Gastrocnemius medialis (tissue), 4 donors: ENCODE results near the gene HACL1. TPM values are rescaled to one million over a fixed set of nuclear protein-coding genes. Genes with fewer than 3 reads are reported as not detected.

Source experiments
- ATAC-seq, 2 donors: fragments of 150-250 bp; one replicate each; pipeline ENCODE4 v1.9.1; 2016
- DNase-seq, 2 donors: peaks; one replicate each; pipeline ENCODE4 v3.0.0-alpha.2; 2019
- H3K27ac ChIP-seq, 4 donors: fragments of 200-600 bp; sonication (generic); 1 replicate in 1 of 4; 2 replicates in 3 of 4; pipeline ENCODE4 v1.5.1; 2016 to 2018; ENCODE audit warnings: mild to moderate bottlenecking in 2 of 4, moderate library complexity in 1 of 4
- H3K27me3 ChIP-seq, 3 donors: fragments of 200-600 bp; sonication (generic) in 2 of 3; 1 replicate in 1 of 3; 2 replicates in 2 of 3; pipeline versions ENCODE4 v1.5.1 to v1.6.0; 2016 to 2019; ENCODE audit warnings: mild to moderate bottlenecking in 1 of 3, moderate library complexity in 1 of 3
- H3K36me3 ChIP-seq, 2 donors: fragments of 200-600 bp; sonication (generic) in 1 of 2; one replicate each; pipeline ENCODE4 v1.5.1; 2017 to 2018
- H3K4me1 ChIP-seq, 2 donors: fragments of 200-600 bp; sonication (generic) in 1 of 2; one replicate each; pipeline ENCODE4 v1.5.1; 2016 to 2017; ENCODE audit warnings: mild to moderate bottlenecking in 2 of 2
- H3K4me3 ChIP-seq, 4 donors: fragments of 200-600 bp; sonication (generic) in 3 of 4; 1 replicate in 1 of 4; 2 replicates in 3 of 4; pipeline ENCODE4 v1.5.1; 2016 to 2019; ENCODE audit warnings: mild to moderate bottlenecking in 2 of 4
- H3K9me3 ChIP-seq, 3 donors: fragments of 200-600 bp; sonication (generic) in 2 of 3; 1 replicate in 1 of 3; 2 replicates in 2 of 3; pipeline ENCODE4 v1.5.1; 2016 to 2019
- POLR2A ChIP-seq, 2 donors: fragments of 450-650 bp; IDR thresholded peaks; one replicate each; pipeline ENCODE4 v1.6.1; 2017; ENCODE audit warnings: antibody characterized with exemption in 2 of 2, mild to moderate bottlenecking in 2 of 2, moderate library complexity in 2 of 2
- in situ Hi-C, 4 donors: fragments of 200-750 bp; cut with MboI; loops; one replicate each; pipeline versions ENCODE4 v1.15.0 to v1.8.0; 2017; ENCODE audit warnings: low sequenced_read_pairs in 4 of 4
- intact Hi-C: fragments of 100-400 bp; cut with DNase I; formaldehyde crosslinking; loops from one replicate; pipeline ENCODE4 v1.15.1; 2023; ENCODE audit warnings: low total_unique reads
- total RNA-seq, 4 donors: library from RNA; depleted of rRNA; stranded (reverse); fragments of >200 nt; gene quantifications; one replicate each; pipeline versions ENCODE4 v1.1.0 to v1.2.3, GENCODE V29; 2016
- TF ChIP-seq, protein P1 (sequence below), 5 experiments: fragments of 450-650 bp in 3 of 5; fragments of 200-600 bp in 2 of 5; sonication (generic) in 2 of 5; IDR thresholded peaks in 4 of 5; conservative IDR thresholded peaks in 1 of 5; 1 replicate in 4 of 5; 2 replicates in 1 of 5; pipeline ENCODE4 v1.5.1; 2016 to 2019; ENCODE audit warnings: antibody characterized with exemption in 5 of 5, mild to moderate bottlenecking in 3 of 5, moderate library complexity in 3 of 5

HACL1 gene
- total RNA-seq, 4 donors from 2014 or later, result 23.5 to 27.1 (median 24.5) TPM

GRCh38 chr3:15578289-15578867 is 23.0 kb downstream of the HACL1 start:
- TF ChIP-seq, protein P1, sequence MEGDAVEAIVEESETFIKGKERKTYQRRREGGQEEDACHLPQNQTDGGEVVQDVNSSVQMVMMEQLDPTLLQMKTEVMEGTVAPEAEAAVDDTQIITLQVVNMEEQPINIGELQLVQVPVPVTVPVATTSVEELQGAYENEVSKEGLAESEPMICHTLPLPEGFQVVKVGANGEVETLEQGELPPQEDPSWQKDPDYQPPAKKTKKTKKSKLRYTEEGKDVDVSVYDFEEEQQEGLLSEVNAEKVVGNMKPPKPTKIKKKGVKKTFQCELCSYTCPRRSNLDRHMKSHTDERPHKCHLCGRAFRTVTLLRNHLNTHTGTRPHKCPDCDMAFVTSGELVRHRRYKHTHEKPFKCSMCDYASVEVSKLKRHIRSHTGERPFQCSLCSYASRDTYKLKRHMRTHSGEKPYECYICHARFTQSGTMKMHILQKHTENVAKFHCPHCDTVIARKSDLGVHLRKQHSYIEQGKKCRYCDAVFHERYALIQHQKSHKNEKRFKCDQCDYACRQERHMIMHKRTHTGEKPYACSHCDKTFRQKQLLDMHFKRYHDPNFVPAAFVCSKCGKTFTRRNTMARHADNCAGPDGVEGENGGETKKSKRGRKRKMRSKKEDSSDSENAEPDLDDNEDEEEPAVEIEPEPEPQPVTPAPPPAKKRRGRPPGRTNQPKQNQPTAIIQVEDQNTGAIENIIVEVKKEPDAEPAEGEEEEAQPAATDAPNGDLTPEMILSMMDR (IDR thresholded peaks at IDR 0.05 in 4 of 5, conservative IDR thresholded peaks at IDR 0.05 in 1 of 5), result no peak
- no peak for TF ChIP-seq POLR2A (IDR thresholded peaks at IDR 0.05)
- Histone ChIP-seq H3K36me3 (peaks cover 0 to 56% of the 10 kb centered on the region in 2 donors), H3K4me1 (no peaks in the 10 kb centered on the region), H3K9me3 (no peaks in the 10 kb centered on the region), H3K4me3 (no peak overlapping the region), H3K27ac (no peak overlapping the region), H3K27me3 (no peaks in the 10 kb centered on the region)
- in situ Hi-C loops (no loop called here), intact Hi-C loops (no loop called here)
- DNase-seq (no peak), ATAC-seq (no peak)

DNA sequence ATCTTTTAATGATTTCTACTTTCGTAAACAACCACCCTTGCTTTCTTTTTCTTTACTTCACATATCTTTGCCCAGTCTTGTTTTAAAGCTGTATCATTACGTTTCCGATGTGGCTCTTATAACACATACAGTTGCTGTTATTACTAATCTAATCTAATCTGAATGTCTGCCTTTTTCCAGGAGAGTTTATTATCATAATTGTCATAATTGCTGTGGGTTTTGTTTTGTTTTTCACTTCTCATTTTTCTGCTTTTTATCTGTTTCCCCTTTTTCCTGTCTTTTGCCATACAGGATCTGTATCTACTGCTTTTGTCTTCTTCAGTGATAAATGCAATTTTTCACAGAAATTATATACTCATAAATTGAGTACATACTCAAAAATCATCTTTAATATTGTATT is 24.9 kb downstream of the HACL1 start:
- ATAC-seq (no peak), DNase-seq (no peak)
- Histone ChIP-seq H3K27me3 (no peaks in the 10 kb centered on the region), H3K4me1 (no peaks in the 10 kb centered on the region), H3K4me3 (no peak overlapping the region), H3K9me3 (no peaks in the 10 kb centered on the region), H3K36me3 (peaks cover 0 to 47% of the 10 kb centered on the region in 2 donors), H3K27ac (no peak overlapping the region)
- in situ Hi-C loops, result no loop called here
- no peak for TF ChIP-seq POLR2A (IDR thresholded peaks at IDR 0.05)
- TF ChIP-seq, protein P1 (IDR thresholded peaks at IDR 0.05 in 4 of 5, conservative IDR thresholded peaks at IDR 0.05 in 1 of 5), result no peak
- intact Hi-C loops, result no loop called here

DNA sequence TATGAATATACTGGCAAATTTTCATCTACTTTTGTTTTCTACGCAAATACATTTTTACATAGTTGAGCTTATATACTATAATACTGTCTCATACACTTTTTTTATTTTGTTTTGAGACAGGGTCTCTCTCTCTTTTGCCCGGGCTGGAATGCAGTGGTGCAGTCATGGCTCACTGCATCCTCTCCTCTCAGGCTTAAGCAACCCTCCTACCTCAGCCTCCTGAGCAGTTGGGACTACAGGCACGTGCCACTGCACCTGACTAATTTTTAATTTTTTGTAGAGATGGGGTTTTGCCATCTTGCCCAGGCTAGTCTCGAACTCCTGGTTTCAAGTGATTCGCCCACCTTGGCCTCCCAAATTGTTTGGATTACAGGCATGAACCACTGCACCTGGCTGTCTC is 25.9 kb downstream of the HACL1 start:
- Histone ChIP-seq H3K27me3 (no peaks in the 10 kb centered on the region), H3K4me1 (no peaks in the 10 kb centered on the region), H3K36me3 (peaks cover 0 to 44% of the 10 kb centered on the region in 2 donors), H3K27ac (no peak overlapping the region), H3K9me3 (no peaks in the 10 kb centered on the region), H3K4me3 (no peak overlapping the region)
- in situ Hi-C loops, result no loop called here
- ATAC-seq, result no peak
- intact Hi-C loops, result no loop called here
- TF ChIP-seq, protein P1 (IDR thresholded peaks at IDR 0.05 in 4 of 5, conservative IDR thresholded peaks at IDR 0.05 in 1 of 5), result no peak
- TF ChIP-seq POLR2A (IDR thresholded peaks at IDR 0.05), result no peak
- no peak for DNase-seq

DNA sequence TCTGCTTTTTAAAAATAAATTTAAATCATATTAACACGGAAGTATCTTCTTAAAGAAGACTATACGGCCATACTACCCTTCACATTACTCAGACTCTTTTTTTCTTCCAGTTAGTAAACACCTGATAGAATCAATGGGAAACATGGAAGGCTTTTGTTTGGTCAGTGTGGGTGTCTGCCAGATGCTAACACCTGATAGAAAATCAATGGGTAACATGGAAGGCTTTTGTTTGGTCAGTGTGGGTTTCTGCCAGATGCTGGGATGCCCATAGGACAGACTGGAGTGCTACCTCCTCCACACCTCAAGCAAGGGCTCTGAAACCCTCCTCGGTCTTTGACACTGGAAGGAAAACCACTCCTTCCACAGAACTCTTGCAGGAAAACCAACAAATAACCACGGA is 29.2 kb downstream of the HACL1 start:
- in situ Hi-C loops, result loop anchor here (25.0 kb wide), 2 partner anchors 135 to 360 kb away; partner anchors contain the start of genes CAPN7 (in 3 of the 4), EAF1 (in 1 of the 4) and METTL6 (in 1 of the 4)
- DNase-seq (no peak), ATAC-seq (no peak)
- H3K36me3 ChIP-seq, result peaks cover 3 to 52% of the 10 kb centered on the region in 2 donors
- no peaks in the 10 kb centered on the region for H3K4me1 ChIP-seq
- H3K4me3 ChIP-seq, result no peak overlapping the region
- intact Hi-C loops, result no loop called here
- no peaks in the 10 kb centered on the region for H3K9me3 ChIP-seq
- H3K27ac ChIP-seq, result no peak overlapping the region
- no peaks in the 10 kb centered on the region for H3K27me3 ChIP-seq
- TF ChIP-seq POLR2A (IDR thresholded peaks at IDR 0.05), result no peak
- TF ChIP-seq, protein P1 (IDR thresholded peaks at IDR 0.05 in 4 of 5, conservative IDR thresholded peaks at IDR 0.05 in 1 of 5), result no peak
